NB4 (cell line): ENCODE data around the gene TMEM100.

Experiments used
- MAX ChIP-seq: IDR thresholded peaks from 2 replicates; pipeline ENCODE4 v1.6.1; 2011; ENCODE audit warnings: low read depth, low read length
- MYC ChIP-seq: IDR thresholded peaks from 2 replicates; pipeline ENCODE4 v1.6.1; 2011; ENCODE audit warnings: low read depth, low read length
- TF ChIP-seq, protein P1 (sequence below): IDR thresholded peaks from one replicate; pipeline ENCODE4 v1.5.1; 2012; ENCODE audit warnings: low read depth, low read length

GRCh38 chr17:55694286-55694910 is 28.3 kb downstream of the TMEM100 start:
- TF ChIP-seq, protein P1, sequence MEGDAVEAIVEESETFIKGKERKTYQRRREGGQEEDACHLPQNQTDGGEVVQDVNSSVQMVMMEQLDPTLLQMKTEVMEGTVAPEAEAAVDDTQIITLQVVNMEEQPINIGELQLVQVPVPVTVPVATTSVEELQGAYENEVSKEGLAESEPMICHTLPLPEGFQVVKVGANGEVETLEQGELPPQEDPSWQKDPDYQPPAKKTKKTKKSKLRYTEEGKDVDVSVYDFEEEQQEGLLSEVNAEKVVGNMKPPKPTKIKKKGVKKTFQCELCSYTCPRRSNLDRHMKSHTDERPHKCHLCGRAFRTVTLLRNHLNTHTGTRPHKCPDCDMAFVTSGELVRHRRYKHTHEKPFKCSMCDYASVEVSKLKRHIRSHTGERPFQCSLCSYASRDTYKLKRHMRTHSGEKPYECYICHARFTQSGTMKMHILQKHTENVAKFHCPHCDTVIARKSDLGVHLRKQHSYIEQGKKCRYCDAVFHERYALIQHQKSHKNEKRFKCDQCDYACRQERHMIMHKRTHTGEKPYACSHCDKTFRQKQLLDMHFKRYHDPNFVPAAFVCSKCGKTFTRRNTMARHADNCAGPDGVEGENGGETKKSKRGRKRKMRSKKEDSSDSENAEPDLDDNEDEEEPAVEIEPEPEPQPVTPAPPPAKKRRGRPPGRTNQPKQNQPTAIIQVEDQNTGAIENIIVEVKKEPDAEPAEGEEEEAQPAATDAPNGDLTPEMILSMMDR, result no peak
- TF ChIP-seq MAX (no peak), MYC (no peak)
